K562 (cell line): ENCODE measurements around the gene SLC7A8. TPM values are rescaled to one million over a fixed set of nuclear protein-coding genes. Genes with fewer than 3 reads are reported as not detected.

Experiments
- ATAC-seq: fragments of 200-7000 bp; cut with Tn5 transposase; 3 replicates; pipeline ENCODE4 v1.9.1; 2020; ENCODE audit warnings: moderate library complexity
- BruUV-seq: library from RNA; stranded (reverse); fragments of 400-500 nt; replicated peaks from 2 replicates; lab custom pipeline; 2021; lab: Mats Ljungman, UMichigan
- CTCF ChIA-PET: fragments of 300-600 bp; formaldehyde crosslinking; extraction: SDS; loops from one replicate; lab custom pipeline; 2021; ENCODE audit warnings: low intra/inter-chr PET ratio; lab: Yijun Ruan, JAX
- POLR2A ChIA-PET: fragments of 300-600, 350-650 bp; sonication (Branson Sonifier 250); formaldehyde crosslinking; extraction: SDS; loops from one replicate; lab custom pipeline; 2021; ENCODE audit warnings: antibody characterized with exemption, inconsistent platforms; lab: Yijun Ruan, JAX
- DNase-seq, 4 experiments: peaks; one replicate each; pipeline versions ENCODE4 v3.0.0 to v3.0.0-alpha.2; 2011 to 2018; ENCODE audit warnings: low spot score in 3 of 4, mixed read lengths in 3 of 4; ENCODE audit errors: extremely low read depth in 1 of 4
- FAIRE-seq: peaks from 2 replicates; lab custom pipeline; 2011; peaks lifted over from hg19 to GRCh38; lab: Jason Lieb, UNC
- H2AFZ ChIP-seq: 2 replicates; pipeline ENCODE4 v1.6.0; 2011; ENCODE audit warnings: low read depth, low read length, control low read depth, inconsistent platforms
- H3K27ac ChIP-seq: fragments of 200-600 bp; 3 replicates; pipeline ENCODE4 v1.8.0; 2011; ENCODE audit warnings: low read depth, mild to moderate bottlenecking, control low read depth, inconsistent platforms, low read length, moderate library complexity, mixed read lengths; ENCODE audit errors: extremely low read depth
- H3K27me3 ChIP-seq, 2 experiments: fragments of 300-600 bp in 1 of 2; 2 replicates in 1 of 2; 3 replicates in 1 of 2; pipeline versions ENCODE4 v1.6.0 to v1.8.0; 2011; ENCODE audit warnings: inconsistent platforms in 2 of 2, low read length in 2 of 2, mild to moderate bottlenecking in 1 of 2, mixed read lengths in 1 of 2, moderate library complexity in 1 of 2; ENCODE audit not compliant: control insufficient read depth in 2 of 2, insufficient read depth in 2 of 2
- H3K36me3 ChIP-seq: fragments of 300-600 bp; 3 replicates; pipeline ENCODE4 v1.8.0; 2011; ENCODE audit warnings: mild to moderate bottlenecking, low read length, inconsistent platforms; ENCODE audit not compliant: control insufficient read depth, insufficient read depth
- H3K4me1 ChIP-seq, 2 experiments: fragments of 200-600 bp in 1 of 2; replicated peaks in 1 of 2; 2 replicates in 1 of 2; 3 replicates in 1 of 2; pipeline versions ENCODE4 v1.5.1 to v1.8.0; 2011; ENCODE audit warnings: inconsistent platforms in 2 of 2, low read length in 2 of 2, mild to moderate bottlenecking in 1 of 2, mixed read lengths in 1 of 2, moderate library complexity in 1 of 2; ENCODE audit not compliant: control insufficient read depth in 2 of 2, insufficient read depth in 2 of 2
- H3K4me2 ChIP-seq: 2 replicates; pipeline ENCODE4 v1.6.1; 2011; ENCODE audit warnings: low read length, control low read depth, inconsistent platforms, mixed read lengths; ENCODE audit not compliant: insufficient read depth
- H3K4me3 ChIP-seq: fragments of 200-600 bp; sonication (generic), shearing (Covaris generic); 2 replicates; pipeline ENCODE4 v1.5.1; 2016; ENCODE audit warnings: control low read depth, inconsistent platforms
- H3K79me2 ChIP-seq: fragments of 200-600 bp; 3 replicates; pipeline ENCODE4 v1.8.0; 2011; ENCODE audit warnings: low read length, inconsistent platforms; ENCODE audit not compliant: control insufficient read depth, insufficient read depth
- H3K9ac ChIP-seq, 2 experiments: 2 replicates each; pipeline versions ENCODE4 v1.6.0 to v1.6.1; 2011; ENCODE audit warnings: low read depth in 2 of 2, low read length in 2 of 2, control low read depth in 1 of 2, inconsistent platforms in 1 of 2, mild to moderate bottlenecking in 1 of 2, mixed read lengths in 1 of 2; ENCODE audit not compliant: insufficient read depth in 1 of 2
- H3K9me1 ChIP-seq: one replicate; pipeline ENCODE4 v1.6.0; 2011; ENCODE audit warnings: inconsistent platforms, mild to moderate bottlenecking, low read length, moderate library complexity; ENCODE audit not compliant: control insufficient read depth, insufficient read depth
- H3K9me3 ChIP-seq: replicated peaks from 2 replicates; pipeline ENCODE4 v1.5.1; 2011; ENCODE audit warnings: low read depth, low read length, inconsistent platforms; ENCODE audit not compliant: control insufficient read depth, insufficient read depth
- H4K20me1 ChIP-seq: replicated peaks from 2 replicates; pipeline ENCODE4 v1.6.1; 2011; ENCODE audit warnings: low read length, inconsistent platforms, mixed read lengths; ENCODE audit not compliant: control insufficient read depth, insufficient read depth
- KAT7 ChIP-seq: sonication (generic); formaldehyde crosslinking; IDR thresholded peaks from 2 replicates; pipeline ENCODE4 v1.8.0; 2022; ENCODE audit warnings: missing genetic modification reagents, mild to moderate bottlenecking, borderline replicate concordance
- NFIC ChIP-seq: fragments of 450-650 bp; IDR thresholded peaks from 2 replicates; pipeline ENCODE4 v1.6.1; 2017; ENCODE audit warnings: mild to moderate bottlenecking, inconsistent platforms
- RBM25 ChIP-seq: fragments of 200-400 bp; formaldehyde crosslinking; IDR thresholded peaks from 2 replicates; pipeline ENCODE4 v1.6.1; 2018; ENCODE audit warnings: low read length, low read depth, moderate library complexity; ENCODE audit not compliant: severe bottlenecking
- ZNF124 ChIP-seq: sonication (generic); formaldehyde crosslinking; IDR thresholded peaks from 2 replicates; pipeline ENCODE4 v1.8.1; 2022; ENCODE audit warnings: missing genetic modification reagents
- WGBS: fragments of 100-300 bp; shearing (Covaris generic); methylation state at CpG from one replicate; pipeline ENCODE4 v1.1.6; 2016; ENCODE audit warnings: low coverage, mixed read lengths; ENCODE audit not compliant: insufficient coverage; ENCODE audit errors: missing lambda C conversion rate; 5-methylcytosine and 5-hydroxymethylcytosine counted together
- in situ Hi-C: fragments of 300-500 bp; cut with MboI; formaldehyde crosslinking; loops from 4 replicates; pipeline ENCODE4 v1.15.0; 2018; ENCODE audit warnings: inconsistent platforms, mixed read lengths
- intact Hi-C: fragments of 100-400 bp; cut with micrococcal nuclease; formaldehyde crosslinking; loops from 2 replicates; pipeline ENCODE4 v1.14.2; 2022
- polyA plus RNA-seq, 8 experiments: library from polyadenylated mRNA; depleted of rRNA in 4 of 8; stranded (reverse) in 5 of 8; unstranded in 3 of 8; fragments of >200 nt; fragmentation: Nextera tagmentation in 2 of 8; fragmentation: Illumina TruSeq in 1 of 8; extraction: Ambion mirVana in 2 of 8; extraction: Trizol in 1 of 8; gene quantifications; 2 replicates each; pipeline versions ENCODE4 v1.2.1 to v1.2.3, GENCODE V29; 2011 to 2014; ENCODE audit warnings: inconsistent platforms in 1 of 8, missing spikeins in 1 of 8
- total RNA-seq, 7 experiments: library from RNA; depleted of rRNA in 6 of 7; stranded (reverse); fragments of >200 nt in 6 of 7; fragmentation: Illumina TruSeq in 2 of 7; extraction: Trizol in 2 of 7; gene quantifications; 2 replicates each; pipeline versions ENCODE4 v1.2.1 to v1.2.3, GENCODE V29; 2011 to 2021; ENCODE audit warnings: low replicate concordance in 1 of 7
- TF ChIP-seq, protein P1 (sequence below): sonication (generic); formaldehyde crosslinking; IDR thresholded peaks from 2 replicates; pipeline ENCODE4 v1.8.0; 2022; ENCODE audit warnings: mild to moderate bottlenecking, missing genetic modification reagents
- TF ChIP-seq, protein P2 (sequence below): fragments of 250-450 bp; sonication (Bioruptor Pico); IDR thresholded peaks from 2 replicates; pipeline ENCODE4 v1.8.0; 2022; ENCODE audit warnings: inconsistent platforms
- TF ChIP-seq, protein P3 (sequence below): IDR thresholded peaks from 2 replicates; pipeline ENCODE4 v1.6.1; 2011; ENCODE audit warnings: borderline replicate concordance, low read depth, mild to moderate bottlenecking, moderate library complexity, low read length; ENCODE audit not compliant: insufficient read depth, poor library complexity, severe bottlenecking

SLC7A8 gene
- total and polyA plus RNA-seq, 9 of the 15 experiments (the other 6 are each of a cell fraction or from before 2014, with no cell fraction given): 2.0 to 33.0 (median 6.0) TPM

DNA sequence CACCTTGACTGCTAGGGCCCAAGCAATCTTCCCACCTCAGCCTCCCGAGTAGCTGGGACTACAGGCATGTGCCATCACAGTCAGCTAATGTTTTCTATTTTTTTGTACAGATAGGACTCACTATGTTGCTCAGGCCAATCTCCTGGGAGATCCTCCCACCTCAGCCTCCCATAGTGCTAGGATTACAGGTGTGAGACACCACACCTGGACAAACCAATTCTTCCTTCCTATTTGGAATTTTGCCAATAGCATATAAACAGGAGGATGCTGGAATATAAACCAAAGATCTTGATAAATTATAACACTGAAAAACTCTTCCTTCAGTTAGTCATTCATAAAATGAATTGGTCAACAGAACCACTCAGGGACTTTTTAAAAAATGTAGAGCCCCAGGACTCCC is 96.9 kb downstream of the SLC7A8 start:
- FAIRE-seq (peak; percentile 61), ATAC-seq (no peak), DNase-seq (no peak)
- WGBS: 80% methylated on average over 1 of the region's 1 CpG
- in situ Hi-C loops: no loop called here
- TF ChIP-seq, protein P1, sequence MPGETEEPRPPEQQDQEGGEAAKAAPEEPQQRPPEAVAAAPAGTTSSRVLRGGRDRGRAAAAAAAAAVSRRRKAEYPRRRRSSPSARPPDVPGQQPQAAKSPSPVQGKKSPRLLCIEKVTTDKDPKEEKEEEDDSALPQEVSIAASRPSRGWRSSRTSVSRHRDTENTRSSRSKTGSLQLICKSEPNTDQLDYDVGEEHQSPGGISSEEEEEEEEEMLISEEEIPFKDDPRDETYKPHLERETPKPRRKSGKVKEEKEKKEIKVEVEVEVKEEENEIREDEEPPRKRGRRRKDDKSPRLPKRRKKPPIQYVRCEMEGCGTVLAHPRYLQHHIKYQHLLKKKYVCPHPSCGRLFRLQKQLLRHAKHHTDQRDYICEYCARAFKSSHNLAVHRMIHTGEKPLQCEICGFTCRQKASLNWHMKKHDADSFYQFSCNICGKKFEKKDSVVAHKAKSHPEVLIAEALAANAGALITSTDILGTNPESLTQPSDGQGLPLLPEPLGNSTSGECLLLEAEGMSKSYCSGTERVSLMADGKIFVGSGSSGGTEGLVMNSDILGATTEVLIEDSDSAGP (CRISPR knock-in tag): no peak
- TF ChIP-seq, protein P2, sequence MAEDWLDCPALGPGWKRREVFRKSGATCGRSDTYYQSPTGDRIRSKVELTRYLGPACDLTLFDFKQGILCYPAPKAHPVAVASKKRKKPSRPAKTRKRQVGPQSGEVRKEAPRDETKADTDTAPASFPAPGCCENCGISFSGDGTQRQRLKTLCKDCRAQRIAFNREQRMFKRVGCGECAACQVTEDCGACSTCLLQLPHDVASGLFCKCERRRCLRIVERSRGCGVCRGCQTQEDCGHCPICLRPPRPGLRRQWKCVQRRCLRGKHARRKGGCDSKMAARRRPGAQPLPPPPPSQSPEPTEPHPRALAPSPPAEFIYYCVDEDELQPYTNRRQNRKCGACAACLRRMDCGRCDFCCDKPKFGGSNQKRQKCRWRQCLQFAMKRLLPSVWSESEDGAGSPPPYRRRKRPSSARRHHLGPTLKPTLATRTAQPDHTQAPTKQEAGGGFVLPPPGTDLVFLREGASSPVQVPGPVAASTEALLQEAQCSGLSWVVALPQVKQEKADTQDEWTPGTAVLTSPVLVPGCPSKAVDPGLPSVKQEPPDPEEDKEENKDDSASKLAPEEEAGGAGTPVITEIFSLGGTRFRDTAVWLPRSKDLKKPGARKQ (CRISPR knock-in tag): no peak
- no peak for TF ChIP-seq RBM25
- TF ChIP-seq KAT7 (CRISPR knock-in tag): no peak
- TF ChIP-seq NFIC: peak; percentile 63
- TF ChIP-seq, protein P3, sequence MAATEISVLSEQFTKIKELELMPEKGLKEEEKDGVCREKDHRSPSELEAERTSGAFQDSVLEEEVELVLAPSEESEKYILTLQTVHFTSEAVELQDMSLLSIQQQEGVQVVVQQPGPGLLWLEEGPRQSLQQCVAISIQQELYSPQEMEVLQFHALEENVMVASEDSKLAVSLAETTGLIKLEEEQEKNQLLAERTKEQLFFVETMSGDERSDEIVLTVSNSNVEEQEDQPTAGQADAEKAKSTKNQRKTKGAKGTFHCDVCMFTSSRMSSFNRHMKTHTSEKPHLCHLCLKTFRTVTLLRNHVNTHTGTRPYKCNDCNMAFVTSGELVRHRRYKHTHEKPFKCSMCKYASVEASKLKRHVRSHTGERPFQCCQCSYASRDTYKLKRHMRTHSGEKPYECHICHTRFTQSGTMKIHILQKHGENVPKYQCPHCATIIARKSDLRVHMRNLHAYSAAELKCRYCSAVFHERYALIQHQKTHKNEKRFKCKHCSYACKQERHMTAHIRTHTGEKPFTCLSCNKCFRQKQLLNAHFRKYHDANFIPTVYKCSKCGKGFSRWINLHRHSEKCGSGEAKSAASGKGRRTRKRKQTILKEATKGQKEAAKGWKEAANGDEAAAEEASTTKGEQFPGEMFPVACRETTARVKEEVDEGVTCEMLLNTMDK: no peak
- TF ChIP-seq ZNF124 (CRISPR knock-in tag): no peak
- H3K79me2 ChIP-seq: peaks cover 18% of the 10 kb centered on the region; the same call in 2 of the 3 replicates
- no peak overlapping the region for H2AFZ ChIP-seq
- POLR2A ChIA-PET: interaction anchor here (1.1 to 2.4 kb wide), 3 partner anchors 8 to 23 kb away, joined by 3 to 11 read pairs (median 4); partner anchors contain the start of genes ACIN1 and C14orf119
- H3K9me3 ChIP-seq: no peaks in the 10 kb centered on the region
- no peaks in the 10 kb centered on the region for H3K4me1 ChIP-seq
- BruUV-seq: no TSS peak
- CTCF ChIA-PET: no interaction called here
- no peaks in the 10 kb centered on the region for H3K9me1 ChIP-seq
- intact Hi-C loops: no loop called here
- H3K4me3 ChIP-seq: no peak overlapping the region
- H4K20me1 ChIP-seq: no peaks in the 10 kb centered on the region
- peaks cover 98% of the 10 kb centered on the region for H3K36me3 ChIP-seq
- no peaks in the 10 kb centered on the region for H3K27me3 ChIP-seq
- H3K27ac ChIP-seq: no peak overlapping the region; the same call in 2 of the 3 replicates
- no peak overlapping the region for H3K4me2 ChIP-seq
- H3K9ac ChIP-seq: no peak overlapping the region
